ENCODE measurements around the gene COLGALT1.
"Not testable (repeated sequence)": the region's sequence is repeated elsewhere in the genome, so short reads cannot be mapped to it uniquely, and the experiment has no call there.

The COLGALT1 gene

DNA sequence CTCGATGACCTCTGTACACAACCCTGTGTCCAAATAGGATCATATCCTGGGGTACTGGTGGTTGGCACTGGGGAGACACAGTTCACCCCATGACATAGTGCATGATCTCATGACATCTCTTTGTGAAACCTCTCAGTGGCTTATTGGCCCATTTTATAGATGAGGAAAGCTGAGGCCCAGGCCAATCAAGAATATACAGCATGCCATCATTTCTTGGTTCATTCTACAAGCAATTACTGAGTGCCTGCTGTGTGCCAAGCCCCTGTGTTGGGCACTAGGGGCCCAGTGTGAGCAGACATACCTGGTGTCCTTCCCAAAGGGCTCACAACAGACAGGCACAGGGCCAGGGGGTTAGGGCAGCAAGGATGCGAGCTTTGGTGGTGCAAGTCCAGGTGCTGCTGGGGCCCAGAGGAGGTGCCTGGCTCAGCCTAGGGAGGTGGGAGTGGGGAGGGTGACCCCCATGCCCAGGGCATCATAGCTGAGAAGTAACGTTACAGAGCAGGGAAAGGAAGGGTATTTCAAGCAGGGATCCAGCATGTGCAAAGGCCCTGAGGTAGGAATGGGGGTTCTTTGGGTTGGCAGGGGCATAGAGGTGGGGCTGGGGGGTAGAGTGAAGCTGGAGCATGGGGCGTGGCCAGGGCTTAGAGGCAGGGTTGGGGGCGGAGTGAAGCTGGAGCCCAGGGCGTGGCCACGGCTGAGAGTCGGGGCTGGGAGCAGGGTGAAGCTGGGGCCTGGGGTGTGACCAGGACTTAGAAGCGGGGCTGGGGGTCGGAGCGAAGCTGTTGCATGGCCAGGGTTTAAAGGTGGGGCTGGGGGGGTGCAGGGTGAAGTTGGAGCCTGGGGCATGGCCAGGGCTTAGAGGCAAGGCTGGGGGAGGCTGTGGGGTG is 20.7 kb downstream of the COLGALT1 start:
- Histone ChIP-seq H3K27ac (ENCODE audit: insufficient read depth, low read depth, low read length, poor library complexity, severe bottlenecking) (no peak overlapping the region), H3K36me3 (ENCODE audit: control insufficient read depth, insufficient read depth, low read length) (peaks cover 10% of the 10 kb centered on the region)

DNA sequence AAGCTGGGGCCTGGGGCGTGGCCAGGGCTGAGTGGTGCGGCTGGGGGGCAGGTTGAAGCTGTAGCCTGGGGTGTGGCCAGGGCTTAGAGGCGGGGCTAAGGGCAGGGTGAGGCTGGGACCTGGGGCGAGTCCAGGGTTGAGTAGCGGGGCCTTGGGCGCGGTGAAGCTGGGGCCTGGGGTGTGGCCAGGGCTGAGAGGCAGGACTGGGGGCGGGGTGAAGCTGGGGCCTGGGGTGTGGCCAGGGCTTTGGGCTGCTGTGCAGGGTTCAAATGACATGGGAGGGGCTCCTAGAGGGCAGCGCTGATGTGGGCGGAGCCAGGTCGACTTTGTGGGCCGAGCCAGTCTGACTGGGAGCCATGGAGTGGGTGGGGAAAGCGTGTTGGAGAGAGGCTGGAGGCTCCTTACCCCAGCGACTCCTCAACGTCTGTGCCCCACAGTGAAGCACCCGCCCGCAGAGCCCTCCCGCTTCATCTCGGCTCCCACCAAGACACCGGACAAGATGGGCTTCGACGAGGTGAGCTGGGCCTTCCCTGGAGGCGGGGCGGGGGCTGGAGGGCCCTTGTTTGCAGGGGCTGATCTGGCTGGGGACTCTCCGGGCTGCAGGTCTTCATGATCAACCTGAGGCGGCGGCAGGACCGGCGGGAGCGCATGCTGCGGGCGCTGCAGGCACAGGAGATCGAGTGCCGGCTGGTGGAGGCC is 21.5 kb downstream of the COLGALT1 start:
- no peak overlapping the region for H3K27ac ChIP-seq (ENCODE audit: insufficient read depth, low read depth, low read length, poor library complexity, severe bottlenecking)
- no peak overlapping the region for H3K4me3 ChIP-seq (ENCODE audit: insufficient read depth, low read depth, low read length)
- WGBS, 2 experiments, result 52 to 59% methylated on average over 34 of the region's 34 CpGs
- H3K36me3 ChIP-seq (ENCODE audit: control insufficient read depth, insufficient read depth, low read length), result peaks cover 18% of the 10 kb centered on the region
- no peaks in the 10 kb centered on the region for H3K4me1 ChIP-seq (ENCODE audit: control insufficient read depth, insufficient read depth, low read length)
- H3K9me3 ChIP-seq (ENCODE audit: control insufficient read depth, low read length), result no peaks in the 10 kb centered on the region
- no peaks in the 10 kb centered on the region for H3K27me3 ChIP-seq (ENCODE audit: control insufficient read depth, insufficient read depth, low read length, poor library complexity, severe bottlenecking)

More for the DNA sequence above, 20.7 kb downstream of the COLGALT1 start:
- 93 to 95% methylated on average over 11 of the region's 11 CpGs for WGBS, 2 experiments
- Histone ChIP-seq H3K9me3 (ENCODE audit: control insufficient read depth, low read length) (no peaks in the 10 kb centered on the region), H3K4me1 (ENCODE audit: control insufficient read depth, insufficient read depth, low read length) (no peaks in the 10 kb centered on the region), H3K27me3 (ENCODE audit: control insufficient read depth, insufficient read depth, low read length, poor library complexity, severe bottlenecking) (no peaks in the 10 kb centered on the region), H3K4me3 (ENCODE audit: insufficient read depth, low read depth, low read length) (no peak overlapping the region)

DNA sequence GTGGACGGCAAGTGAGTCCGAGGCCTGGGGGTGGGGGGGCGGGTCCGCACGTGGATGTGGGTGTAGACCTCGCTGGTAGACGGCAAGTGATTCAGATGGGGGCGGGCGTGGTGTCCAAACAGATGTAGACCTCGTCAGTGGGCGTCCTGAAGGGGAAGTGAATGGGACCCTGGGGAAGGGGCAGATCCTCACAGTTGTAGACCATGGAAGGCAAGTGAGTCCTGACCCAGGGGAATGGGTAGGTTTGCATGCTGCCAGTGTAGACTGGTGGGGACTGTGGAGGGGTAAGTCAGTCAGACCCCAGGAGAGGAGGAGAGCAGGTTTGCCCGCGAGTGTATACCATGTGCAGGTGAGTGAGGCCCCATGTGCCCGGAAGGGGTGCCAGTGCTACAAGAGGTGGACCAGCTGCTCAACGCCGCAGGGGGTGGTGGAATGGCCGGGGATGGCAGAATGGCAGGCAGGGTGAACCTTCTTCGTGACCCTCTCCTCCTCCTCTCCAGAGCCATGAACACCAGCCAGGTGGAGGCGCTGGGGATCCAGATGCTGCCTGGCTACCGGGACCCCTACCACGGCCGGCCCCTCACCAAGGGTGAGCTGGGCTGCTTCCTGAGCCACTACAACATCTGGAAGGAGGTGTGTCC is 22.1 kb downstream of the COLGALT1 start:
- Histone ChIP-seq H3K36me3 (ENCODE audit: control insufficient read depth, insufficient read depth, low read length) (peaks cover 20% of the 10 kb centered on the region), H3K27ac (ENCODE audit: insufficient read depth, low read depth, low read length, poor library complexity, severe bottlenecking) (no peak overlapping the region), H3K4me1 (ENCODE audit: control insufficient read depth, insufficient read depth, low read length) (no peaks in the 10 kb centered on the region), H3K27me3 (ENCODE audit: control insufficient read depth, insufficient read depth, low read length, poor library complexity, severe bottlenecking) (no peaks in the 10 kb centered on the region), H3K4me3 (ENCODE audit: insufficient read depth, low read depth, low read length) (no peak overlapping the region), H3K9me3 (ENCODE audit: control insufficient read depth, low read length) (no peaks in the 10 kb centered on the region)
- 92% methylated on average over 22 of the region's 22 CpGs for WGBS, 2 experiments

DNA sequence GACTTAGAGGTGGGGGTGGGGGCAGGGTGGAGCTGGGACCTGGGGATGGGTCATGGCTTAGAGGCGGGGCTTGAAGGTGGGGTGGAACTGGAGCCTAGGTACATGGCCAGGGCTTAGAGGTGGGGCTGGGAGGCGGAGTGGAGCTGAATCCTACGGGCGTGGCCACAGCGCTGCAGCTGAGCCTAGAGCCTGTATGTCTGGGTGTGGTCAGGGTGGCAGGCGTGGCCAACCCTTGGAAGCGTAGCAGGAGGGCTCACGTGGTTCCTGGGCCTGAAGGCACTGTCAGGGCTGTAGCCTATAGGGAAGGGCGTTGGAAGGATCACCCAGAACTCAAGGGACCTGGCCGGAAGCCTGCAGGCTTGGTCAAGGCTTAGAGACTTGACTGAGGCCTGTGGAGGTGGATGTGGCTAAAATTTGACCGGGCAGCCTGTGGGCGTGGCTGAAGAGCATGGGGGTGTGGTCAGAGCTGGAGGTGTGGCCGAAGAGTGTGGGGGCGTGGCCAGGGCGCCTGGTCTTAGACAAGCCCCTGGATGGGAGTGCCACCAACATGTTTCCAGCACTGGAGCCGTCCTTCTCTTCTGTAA is 24.3 kb downstream of the COLGALT1 start:
- H3K27me3 ChIP-seq (ENCODE audit: control insufficient read depth, insufficient read depth, low read length, poor library complexity, severe bottlenecking), result no peaks in the 10 kb centered on the region
- H3K4me1 ChIP-seq (ENCODE audit: control insufficient read depth, insufficient read depth, low read length), result no peaks in the 10 kb centered on the region
- H3K9me3 ChIP-seq (ENCODE audit: control insufficient read depth, low read length), result no peaks in the 10 kb centered on the region
- peaks cover 22% of the 10 kb centered on the region for H3K36me3 ChIP-seq (ENCODE audit: control insufficient read depth, insufficient read depth, low read length)
- H3K27ac ChIP-seq (ENCODE audit: insufficient read depth, low read depth, low read length, poor library complexity, severe bottlenecking), result no peak overlapping the region
- no peak overlapping the region for H3K4me3 ChIP-seq (ENCODE audit: insufficient read depth, low read depth, low read length)
- WGBS, 2 experiments, result 55 to 57% methylated on average over 16 of the region's 16 CpGs

DNA sequence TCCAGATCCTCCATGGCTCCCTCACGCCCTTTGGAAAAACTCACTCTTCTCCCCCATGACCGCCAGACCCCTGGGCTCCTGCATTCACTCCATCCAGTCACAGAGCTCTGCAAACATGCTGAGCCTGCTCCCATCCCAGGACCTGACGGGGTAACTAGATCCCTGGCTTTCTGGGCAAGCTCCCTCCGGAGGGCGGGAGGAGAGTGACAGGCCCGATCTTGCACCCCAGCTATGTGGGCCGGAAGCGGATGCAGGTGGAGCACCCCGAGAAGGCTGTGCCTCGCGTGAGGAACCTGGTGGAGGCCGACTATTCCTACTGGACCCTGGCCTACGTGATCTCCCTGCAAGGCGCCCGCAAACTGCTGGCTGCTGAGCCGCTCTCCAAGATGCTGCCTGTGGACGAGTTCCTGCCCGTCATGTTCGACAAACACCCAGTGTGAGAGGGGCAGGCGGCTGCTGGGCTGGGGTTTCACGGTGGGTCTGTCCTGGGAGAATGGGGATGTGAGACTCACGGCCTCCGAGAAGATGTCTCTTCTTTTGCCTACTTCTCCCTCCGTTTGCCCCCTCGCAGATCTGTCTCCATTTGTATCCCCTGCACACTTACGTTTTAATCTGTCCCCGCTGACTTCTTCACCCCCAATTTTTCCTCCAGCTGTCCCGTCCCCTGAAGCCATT is 25.2 kb downstream of the COLGALT1 start:
- H3K36me3 ChIP-seq (ENCODE audit: control insufficient read depth, insufficient read depth, low read length), result peaks cover 22% of the 10 kb centered on the region
- 93 to 94% methylated on average over 28 of the region's 28 CpGs for WGBS, 2 experiments

DNA sequence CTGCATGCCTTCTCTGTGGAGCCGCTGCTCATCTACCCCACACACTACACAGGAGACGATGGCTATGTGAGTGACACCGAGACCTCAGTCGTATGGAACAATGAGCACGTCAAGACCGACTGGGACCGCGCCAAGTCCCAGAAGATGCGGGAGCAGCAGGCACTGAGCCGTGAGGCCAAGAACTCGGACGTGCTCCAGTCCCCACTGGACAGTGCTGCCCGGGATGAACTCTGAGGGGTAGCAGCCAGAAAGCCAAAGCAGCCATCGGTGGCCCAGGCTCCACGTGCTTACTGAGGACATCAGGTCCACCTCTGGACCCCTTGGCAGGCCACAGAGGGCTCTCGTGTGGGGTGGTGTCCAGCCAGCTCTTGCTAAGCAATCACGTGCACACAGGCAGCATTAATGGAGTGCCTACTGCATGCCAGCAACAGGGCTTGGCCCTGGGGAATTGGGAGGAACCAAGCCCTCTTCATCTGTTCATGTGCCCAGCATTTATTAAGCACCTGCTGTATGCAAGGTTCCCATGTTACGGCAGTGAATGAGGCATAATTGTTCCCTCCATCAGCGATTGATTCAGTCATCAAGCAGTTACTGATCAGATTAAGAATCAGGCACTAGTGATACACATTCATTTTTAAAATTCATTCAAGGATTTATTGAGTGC is 25.9 kb downstream of the COLGALT1 start:
- H3K9me3 ChIP-seq (ENCODE audit: control insufficient read depth, low read length), result no peaks in the 10 kb centered on the region
- no peak overlapping the region for H3K27ac ChIP-seq (ENCODE audit: insufficient read depth, low read depth, low read length, poor library complexity, severe bottlenecking)
- H3K27me3 ChIP-seq (ENCODE audit: control insufficient read depth, insufficient read depth, low read length, poor library complexity, severe bottlenecking), result no peaks in the 10 kb centered on the region
- H3K4me1 ChIP-seq (ENCODE audit: control insufficient read depth, insufficient read depth, low read length), result no peaks in the 10 kb centered on the region
- 97% methylated on average over 19 of the region's 19 CpGs for WGBS, 2 experiments
- H3K36me3 ChIP-seq (ENCODE audit: control insufficient read depth, insufficient read depth, low read length), result peaks cover 18% of the 10 kb centered on the region
- no peak overlapping the region for H3K4me3 ChIP-seq (ENCODE audit: insufficient read depth, low read depth, low read length)

More for the DNA sequence above, 25.2 kb downstream of the COLGALT1 start:
- H3K4me1 ChIP-seq (ENCODE audit: control insufficient read depth, insufficient read depth, low read length), result no peaks in the 10 kb centered on the region
- H3K27me3 ChIP-seq (ENCODE audit: control insufficient read depth, insufficient read depth, low read length, poor library complexity, severe bottlenecking), result no peaks in the 10 kb centered on the region
- H3K9me3 ChIP-seq (ENCODE audit: control insufficient read depth, low read length), result no peaks in the 10 kb centered on the region
- no peak overlapping the region for H3K4me3 ChIP-seq (ENCODE audit: insufficient read depth, low read depth, low read length)
- H3K27ac ChIP-seq (ENCODE audit: insufficient read depth, low read depth, low read length, poor library complexity, severe bottlenecking), result no peak overlapping the region

DNA sequence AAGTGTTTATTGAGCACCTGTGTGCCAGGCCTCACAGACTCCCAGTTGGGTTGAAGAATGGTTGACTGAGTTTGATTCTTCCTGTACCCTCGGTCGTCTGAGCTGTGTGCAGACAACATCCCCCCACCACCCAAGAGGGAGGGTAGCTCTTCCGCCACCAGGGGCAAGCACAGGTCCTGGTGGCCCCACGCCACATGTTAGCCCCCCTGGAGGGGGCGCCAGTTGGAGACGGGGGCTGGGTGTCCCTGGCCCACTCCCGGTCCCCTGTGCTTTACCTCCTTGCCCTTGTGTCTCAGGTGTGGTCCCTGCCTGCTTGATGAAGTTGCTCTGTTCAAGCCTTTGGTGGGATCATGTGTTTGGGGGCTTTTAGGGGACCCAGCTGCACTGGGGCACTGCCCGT is 27.2 kb downstream of the COLGALT1 start:
- Histone ChIP-seq H3K27me3 (ENCODE audit: control insufficient read depth, insufficient read depth, low read length, poor library complexity, severe bottlenecking) (no peaks in the 10 kb centered on the region), H3K4me3 (ENCODE audit: insufficient read depth, low read depth, low read length) (no peak overlapping the region), H3K9me3 (ENCODE audit: control insufficient read depth, low read length) (no peaks in the 10 kb centered on the region), H3K27ac (ENCODE audit: insufficient read depth, low read depth, low read length, poor library complexity, severe bottlenecking) (no peak overlapping the region), H3K4me1 (ENCODE audit: control insufficient read depth, insufficient read depth, low read length) (no peaks in the 10 kb centered on the region), H3K36me3 (ENCODE audit: control insufficient read depth, insufficient read depth, low read length) (peaks cover 16% of the 10 kb centered on the region)
- WGBS, 2 experiments, result 87 to 88% methylated on average over 8 of the region's 8 CpGs

DNA sequence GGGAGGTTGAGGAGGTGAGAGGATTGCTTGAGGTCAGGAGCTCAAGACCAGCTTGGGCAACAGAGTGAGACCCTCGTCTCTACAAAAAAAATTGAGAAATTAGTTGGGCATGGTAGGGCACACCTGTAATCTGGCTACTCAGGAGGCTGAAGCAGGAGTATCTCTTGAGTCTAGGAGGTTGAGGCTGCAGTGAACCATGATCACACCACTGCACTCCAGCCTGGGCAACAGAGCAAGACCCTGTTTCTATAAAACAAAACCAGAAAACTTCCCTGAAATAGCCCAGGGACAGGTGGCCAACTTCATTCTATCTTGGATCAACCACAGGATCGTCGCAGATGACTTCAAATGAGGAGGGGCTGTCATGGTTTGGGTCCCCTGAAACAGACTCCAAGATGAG is 28.7 kb downstream of the COLGALT1 start:
- WGBS, 2 experiments, result 91 to 95% methylated on average over 3 of the region's 3 CpGs
- H3K4me1 ChIP-seq (ENCODE audit: control insufficient read depth, insufficient read depth, low read length), result no peaks in the 10 kb centered on the region
- no peak overlapping the region for H3K27ac ChIP-seq (ENCODE audit: insufficient read depth, low read depth, low read length, poor library complexity, severe bottlenecking)
- H3K4me3 ChIP-seq (ENCODE audit: insufficient read depth, low read depth, low read length), result no peak overlapping the region
- no peaks in the 10 kb centered on the region for H3K27me3 ChIP-seq (ENCODE audit: control insufficient read depth, insufficient read depth, low read length, poor library complexity, severe bottlenecking)
- peaks cover 13% of the 10 kb centered on the region for H3K36me3 ChIP-seq (ENCODE audit: control insufficient read depth, insufficient read depth, low read length)
- H3K9me3 ChIP-seq (ENCODE audit: control insufficient read depth, low read length), result no peaks in the 10 kb centered on the region

DNA sequence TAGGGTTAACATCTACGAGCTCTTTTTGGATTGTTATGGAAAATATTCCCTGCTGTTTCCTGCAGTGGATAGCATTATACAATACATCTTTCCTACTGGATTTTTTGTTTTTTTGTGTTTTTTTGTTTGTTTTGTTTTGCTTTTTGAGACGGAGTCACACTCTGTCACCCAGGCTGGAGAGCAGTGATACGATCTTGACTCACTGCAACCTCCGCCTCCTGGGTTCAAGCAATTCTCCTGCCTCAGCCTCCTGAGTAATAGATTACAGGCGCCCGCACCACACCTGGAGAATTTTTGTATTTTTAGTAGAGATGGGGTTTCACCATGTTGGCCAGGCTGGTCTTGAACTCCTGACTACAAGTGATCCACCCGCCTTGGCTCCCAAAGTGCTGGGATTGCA is 29.9 kb downstream of the COLGALT1 start:
- not testable (repeated sequence) for H3K27ac ChIP-seq (ENCODE audit: insufficient read depth, low read depth, low read length, poor library complexity, severe bottlenecking); H3K9me3 ChIP-seq (ENCODE audit: control insufficient read depth, low read length); H3K4me3 ChIP-seq (ENCODE audit: insufficient read depth, low read depth, low read length); H3K27me3 ChIP-seq (ENCODE audit: control insufficient read depth, insufficient read depth, low read length, poor library complexity, severe bottlenecking); H3K4me1 ChIP-seq (ENCODE audit: control insufficient read depth, insufficient read depth, low read length)
- 86 to 88% methylated on average over 6 to 7 of the region's 7 CpGs for WGBS, 2 experiments
- H3K36me3 ChIP-seq (ENCODE audit: control insufficient read depth, insufficient read depth, low read length), result peaks cover 13% of the 10 kb centered on the region
